HPDE6-E6E7 (cell line): Measurements from ENCODE around the gene ZNF292.
A peak's percentile ranks its signal among the peaks of the same experiment; 100 is the strongest.
"Not testable (repeated sequence)": the region's sequence is repeated elsewhere in the genome, so short reads cannot be mapped to it uniquely, and the experiment has no call there.

Source experiments
- DNase-seq: peaks from one replicate; pipeline ENCODE4 v3.0.0; 2011; ENCODE audit warnings: missing footprints; ENCODE audit errors: extremely low spot score

Gene ZNF292

GRCh38 chr6:87212596-87212995 lies 57.2 kb downstream of the ZNF292 start:
- DNase-seq = no peak

GRCh38 chr6:87213364-87213763 lies 58.0 kb downstream of the ZNF292 start:
- no peak for DNase-seq

- no peak for DNase-seq
Measured at GRCh38 chr6:87214831-87215230, 59.5 kb downstream of the ZNF292 start.

- no peak for DNase-seq
Measured at GRCh38 chr6:87220997-87221396, 65.6 kb downstream of the ZNF292 start.

- no peak for DNase-seq
Measured at GRCh38 chr6:87222676-87223075, 67.3 kb downstream of the ZNF292 start.

GRCh38 chr6:87224971-87225370 lies 69.6 kb downstream of the ZNF292 start:
- DNase-seq = no peak

- DNase-seq = no peak
Measured at GRCh38 chr6:87225511-87225910, 70.1 kb downstream of the ZNF292 start.

GRCh38 chr6:87225937-87226336 lies 70.6 kb downstream of the ZNF292 start:
- no peak for DNase-seq

GRCh38 chr6:87230801-87231200 lies 75.4 kb downstream of the ZNF292 start:
- no peak for DNase-seq

GRCh38 chr6:87237804-87238203 lies 82.4 kb downstream of the ZNF292 start:
- peak; percentile 14 for DNase-seq

GRCh38 chr6:87239098-87239635 lies 83.8 kb downstream of the ZNF292 start:
- DNase-seq = not testable (repeated sequence)

GRCh38 chr6:87241304-87241703 lies 85.9 kb downstream of the ZNF292 start:
- DNase-seq = no peak

- no peak for DNase-seq
Measured at GRCh38 chr6:87242311-87242710, 86.9 kb downstream of the ZNF292 start.

GRCh38 chr6:87243812-87244211 lies 88.4 kb downstream of the ZNF292 start:
- DNase-seq = no peak

- no peak for DNase-seq
Measured at GRCh38 chr6:87244380-87244779, 89.0 kb downstream of the ZNF292 start.

- no peak for DNase-seq
Measured at GRCh38 chr6:87250019-87250418, 94.7 kb downstream of the ZNF292 start.

- DNase-seq = no peak
Measured at GRCh38 chr6:87251225-87251624, 95.9 kb downstream of the ZNF292 start.

GRCh38 chr6:87251725-87252124 lies 96.4 kb downstream of the ZNF292 start:
- DNase-seq = no peak

- no peak for DNase-seq
Measured at GRCh38 chr6:87257046-87257445, 101.7 kb downstream of the ZNF292 start.

GRCh38 chr6:87257565-87257964 lies 102.2 kb downstream of the ZNF292 start:
- no peak for DNase-seq

- DNase-seq = no peak
Measured at GRCh38 chr6:87257975-87258374, 102.6 kb downstream of the ZNF292 start.

- DNase-seq = no peak
Measured at GRCh38 chr6:87259791-87260190, 104.4 kb downstream of the ZNF292 start.

GRCh38 chr6:87261534-87261933 lies 106.2 kb downstream of the ZNF292 start:
- no peak for DNase-seq

- no peak for DNase-seq
Measured at GRCh38 chr6:87264481-87264880, 109.1 kb downstream of the ZNF292 start.
